ENCODE data around the gene EGFLAM.

The EGFLAM gene

GRCh38 chr5:38468978-38469706, 210.8 kb downstream of the EGFLAM start:
- peaks cover 28% of the 10 kb centered on the region for H3K27me3 Mint-ChIP-seq

GRCh38 chr5:38469707-38470267, 211.4 kb downstream of the EGFLAM start:
- H3K4me3 Mint-ChIP-seq, result no peak overlapping the region
- H3K9me3 Mint-ChIP-seq, result no peaks in the 10 kb centered on the region
- ATAC-seq (replicated peaks; ENCODE audit: extremely low read depth, poor library complexity, severe bottlenecking) (no peak), DNase-seq (ENCODE audit: low spot score in 2 of 2) (no peak)
- no peaks in the 10 kb centered on the region for H3K4me1 Mint-ChIP-seq
- H3K27ac Mint-ChIP-seq (ENCODE audit: low read depth), result no peak overlapping the region
- no peaks in the 10 kb centered on the region for H3K36me3 Mint-ChIP-seq (ENCODE audit: insufficient read depth)
- H3K27me3 Mint-ChIP-seq, result peaks cover 34% of the 10 kb centered on the region

More at GRCh38 chr5:38468978-38469706, 210.8 kb downstream of the EGFLAM start:
- Mint-ChIP-seq H3K4me3 (no peak overlapping the region), H3K36me3 (ENCODE audit: insufficient read depth) (no peaks in the 10 kb centered on the region), H3K27ac (ENCODE audit: low read depth) (no peak overlapping the region), H3K9me3 (no peaks in the 10 kb centered on the region), H3K4me1 (no peaks in the 10 kb centered on the region)
- DNase-seq (ENCODE audit: low spot score in 2 of 2), result no peak
- ATAC-seq (replicated peaks; ENCODE audit: extremely low read depth, poor library complexity, severe bottlenecking), result no peak

GRCh38 chr5:38471709-38472108, 213.3 kb downstream of the EGFLAM start:
- DNase-seq (ENCODE audit: low spot score in 2 of 2) (no peak), ATAC-seq (replicated peaks; ENCODE audit: extremely low read depth, poor library complexity, severe bottlenecking) (no peak)
- Mint-ChIP-seq H3K36me3 (ENCODE audit: insufficient read depth) (no peaks in the 10 kb centered on the region), H3K9me3 (no peaks in the 10 kb centered on the region), H3K27ac (ENCODE audit: low read depth) (no peak overlapping the region), H3K4me1 (no peaks in the 10 kb centered on the region), H3K4me3 (no peak overlapping the region), H3K27me3 (peaks cover 53% of the 10 kb centered on the region)

GRCh38 chr5:38472541-38472940, 214.2 kb downstream of the EGFLAM start:
- peaks cover 61% of the 10 kb centered on the region for H3K27me3 Mint-ChIP-seq

GRCh38 chr5:38473008-38473407, 214.6 kb downstream of the EGFLAM start:
- H3K27me3 Mint-ChIP-seq, result peaks cover 66% of the 10 kb centered on the region
- no peak overlapping the region for H3K27ac Mint-ChIP-seq (ENCODE audit: low read depth)
- no peaks in the 10 kb centered on the region for H3K36me3 Mint-ChIP-seq (ENCODE audit: insufficient read depth)
- no peaks in the 10 kb centered on the region for H3K4me1 Mint-ChIP-seq
- no peak for DNase-seq (ENCODE audit: low spot score in 2 of 2)
- H3K4me3 Mint-ChIP-seq, result no peak overlapping the region
- no peak for ATAC-seq (replicated peaks; ENCODE audit: extremely low read depth, poor library complexity, severe bottlenecking)
- no peaks in the 10 kb centered on the region for H3K9me3 Mint-ChIP-seq

More at GRCh38 chr5:38472541-38472940, 214.2 kb downstream of the EGFLAM start:
- no peak for ATAC-seq (replicated peaks; ENCODE audit: extremely low read depth, poor library complexity, severe bottlenecking)
- DNase-seq (ENCODE audit: low spot score in 2 of 2), result no peak
- Mint-ChIP-seq H3K27ac (ENCODE audit: low read depth) (no peak overlapping the region), H3K4me3 (no peak overlapping the region), H3K36me3 (ENCODE audit: insufficient read depth) (no peaks in the 10 kb centered on the region), H3K9me3 (no peaks in the 10 kb centered on the region), H3K4me1 (no peaks in the 10 kb centered on the region)

GRCh38 chr5:38478166-38478565, 219.8 kb downstream of the EGFLAM start:
- H3K27me3 Mint-ChIP-seq, result peaks cover 73% of the 10 kb centered on the region
- H3K9me3 Mint-ChIP-seq, result no peaks in the 10 kb centered on the region
- DNase-seq (ENCODE audit: low spot score in 2 of 2), result no peak
- H3K27ac Mint-ChIP-seq (ENCODE audit: low read depth), result no peak overlapping the region
- H3K4me1 Mint-ChIP-seq, result no peaks in the 10 kb centered on the region
- no peak for ATAC-seq (replicated peaks; ENCODE audit: extremely low read depth, poor library complexity, severe bottlenecking)
- H3K4me3 Mint-ChIP-seq, result no peak overlapping the region
- H3K36me3 Mint-ChIP-seq (ENCODE audit: insufficient read depth), result no peaks in the 10 kb centered on the region

- no peaks in the 10 kb centered on the region for H3K36me3 Mint-ChIP-seq (ENCODE audit: insufficient read depth)
- no peaks in the 10 kb centered on the region for H3K4me1 Mint-ChIP-seq
- ATAC-seq (replicated peaks; ENCODE audit: extremely low read depth, poor library complexity, severe bottlenecking), result no peak
- no peak overlapping the region for H3K27ac Mint-ChIP-seq (ENCODE audit: low read depth)
- no peaks in the 10 kb centered on the region for H3K9me3 Mint-ChIP-seq
- H3K27me3 Mint-ChIP-seq, result peaks cover 70% of the 10 kb centered on the region
- DNase-seq (ENCODE audit: low spot score in 2 of 2), result no peak
- H3K4me3 Mint-ChIP-seq, result no peak overlapping the region
Measured at GRCh38 chr5:38478878-38479277, 220.5 kb downstream of the EGFLAM start.

GRCh38 chr5:38479315-38479904, 221.1 kb downstream of the EGFLAM start:
- H3K4me1 Mint-ChIP-seq, result no peaks in the 10 kb centered on the region

GRCh38 chr5:38483805-38484398, 225.5 kb downstream of the EGFLAM start:
- Mint-ChIP-seq H3K36me3 (ENCODE audit: insufficient read depth) (no peaks in the 10 kb centered on the region), H3K27ac (ENCODE audit: low read depth) (no peak overlapping the region), H3K27me3 (peaks cover 72% of the 10 kb centered on the region), H3K9me3 (no peaks in the 10 kb centered on the region), H3K4me1 (no peaks in the 10 kb centered on the region), H3K4me3 (no peak overlapping the region)
- DNase-seq (ENCODE audit: low spot score in 2 of 2) (no peak), ATAC-seq (replicated peaks; ENCODE audit: extremely low read depth, poor library complexity, severe bottlenecking) (no peak)

More at GRCh38 chr5:38479315-38479904, 221.1 kb downstream of the EGFLAM start:
- no peak overlapping the region for H3K27ac Mint-ChIP-seq (ENCODE audit: low read depth)
- no peaks in the 10 kb centered on the region for H3K36me3 Mint-ChIP-seq (ENCODE audit: insufficient read depth)
- peaks cover 70% of the 10 kb centered on the region for H3K27me3 Mint-ChIP-seq
- no peak overlapping the region for H3K4me3 Mint-ChIP-seq
- DNase-seq (ENCODE audit: low spot score in 2 of 2) (no peak), ATAC-seq (replicated peaks; ENCODE audit: extremely low read depth, poor library complexity, severe bottlenecking) (no peak)
- H3K9me3 Mint-ChIP-seq, result no peaks in the 10 kb centered on the region

- DNase-seq (ENCODE audit: low spot score in 2 of 2), result no peak
- Mint-ChIP-seq H3K4me1 (no peaks in the 10 kb centered on the region), H3K27ac (ENCODE audit: low read depth) (no peak overlapping the region), H3K4me3 (no peak overlapping the region), H3K9me3 (no peaks in the 10 kb centered on the region), H3K36me3 (ENCODE audit: insufficient read depth) (no peaks in the 10 kb centered on the region), H3K27me3 (peaks cover 51% of the 10 kb centered on the region)
- ATAC-seq (replicated peaks; ENCODE audit: extremely low read depth, poor library complexity, severe bottlenecking), result no peak
Measured at GRCh38 chr5:38494175-38494574, 235.8 kb downstream of the EGFLAM start.

- no peaks in the 10 kb centered on the region for H3K4me1 Mint-ChIP-seq
- H3K27ac Mint-ChIP-seq (ENCODE audit: low read depth), result no peak overlapping the region
- H3K36me3 Mint-ChIP-seq (ENCODE audit: insufficient read depth), result no peaks in the 10 kb centered on the region
- H3K4me3 Mint-ChIP-seq, result no peak overlapping the region
- H3K27me3 Mint-ChIP-seq, result peaks cover 51% of the 10 kb centered on the region
- ATAC-seq (replicated peaks; ENCODE audit: extremely low read depth, poor library complexity, severe bottlenecking) (no peak), DNase-seq (ENCODE audit: low spot score in 2 of 2) (no peak)
- no peaks in the 10 kb centered on the region for H3K9me3 Mint-ChIP-seq
Measured at GRCh38 chr5:38494763-38495162, 236.4 kb downstream of the EGFLAM start.

- DNase-seq (ENCODE audit: low spot score in 2 of 2), result no peak
- no peaks in the 10 kb centered on the region for H3K4me1 Mint-ChIP-seq
- no peaks in the 10 kb centered on the region for H3K36me3 Mint-ChIP-seq (ENCODE audit: insufficient read depth)
Measured at GRCh38 chr5:38497946-38498345, 239.6 kb downstream of the EGFLAM start.

More at GRCh38 chr5:38497946-38498345, 239.6 kb downstream of the EGFLAM start:
- H3K4me3 Mint-ChIP-seq, result no peak overlapping the region
- ATAC-seq (replicated peaks; ENCODE audit: extremely low read depth, poor library complexity, severe bottlenecking), result no peak
- H3K27ac Mint-ChIP-seq (ENCODE audit: low read depth), result no peak overlapping the region
- no peaks in the 10 kb centered on the region for H3K9me3 Mint-ChIP-seq
- H3K27me3 Mint-ChIP-seq, result peaks cover 27% of the 10 kb centered on the region
